Endodermal cell (in vitro differentiated cells): ENCODE measurements around the gene STK4. TPM values are rescaled to one million over a fixed set of nuclear protein-coding genes. Genes with fewer than 3 reads are reported as not detected.

Experiments
- DNase-seq: peaks from one replicate; pipeline ENCODE4 v3.0.0-alpha.2; 2017
- H3K27ac ChIP-seq: 2 replicates; pipeline ENCODE4 v1.5.1; 2013; ENCODE audit warnings: mild to moderate bottlenecking, low read depth, low read length, moderate library complexity
- H3K27me3 ChIP-seq: 2 replicates; pipeline ENCODE4 v1.6.1; 2013; ENCODE audit warnings: mild to moderate bottlenecking, low read length, moderate library complexity; ENCODE audit not compliant: insufficient read depth, control insufficient read depth, poor library complexity, severe bottlenecking
- H3K36me3 ChIP-seq: 2 replicates; pipeline ENCODE4 v1.7.0; 2013; ENCODE audit warnings: mild to moderate bottlenecking, low read length, moderate library complexity; ENCODE audit not compliant: control insufficient read depth, insufficient read depth
- H3K4me1 ChIP-seq: one replicate; pipeline ENCODE4 v1.7.0; 2013; ENCODE audit warnings: low read length; ENCODE audit not compliant: control insufficient read depth, insufficient read depth
- H3K4me3 ChIP-seq: 2 replicates; pipeline ENCODE4 v1.5.1; 2013; ENCODE audit warnings: mild to moderate bottlenecking, low read length, moderate library complexity
- H3K9ac ChIP-seq: 2 replicates; pipeline ENCODE4 v1.6.1; 2013; ENCODE audit warnings: mild to moderate bottlenecking, low read length, moderate library complexity; ENCODE audit not compliant: poor library complexity, severe bottlenecking; ENCODE audit errors: extremely low read depth
- H3K9me3 ChIP-seq: 2 replicates; pipeline ENCODE4 v1.6.1; 2013; ENCODE audit warnings: mild to moderate bottlenecking, low read length, moderate library complexity; ENCODE audit not compliant: control insufficient read depth
- H3K27ac Mint-ChIP-seq: 2 replicates; pipeline ENCODE4 v1.8.0; 2020; ENCODE audit warnings: mixed read lengths
- H3K27me3 Mint-ChIP-seq: 2 replicates; pipeline ENCODE4 v1.8.0; 2021; ENCODE audit warnings: mild to moderate bottlenecking, mixed read lengths; ENCODE audit not compliant: insufficient read depth
- H3K36me3 Mint-ChIP-seq: 2 replicates; pipeline ENCODE4 v1.8.0; 2020; ENCODE audit warnings: low read depth, mixed read lengths
- H3K4me1 Mint-ChIP-seq: 2 replicates; pipeline ENCODE4 v1.8.0; 2020; ENCODE audit warnings: mixed read lengths
- H3K4me3 Mint-ChIP-seq: 2 replicates; pipeline ENCODE4 v1.8.0; 2020; ENCODE audit warnings: mild to moderate bottlenecking, moderate library complexity, mixed read lengths
- H3K9me3 Mint-ChIP-seq: 2 replicates; pipeline ENCODE4 v1.8.0; 2020; ENCODE audit warnings: mild to moderate bottlenecking, mixed read lengths
- CTCF ChIP-seq: fragments of 200-600 bp; sonication (generic); conservative IDR thresholded peaks from 2 replicates; pipeline ENCODE4 v1.5.0; 2021; ENCODE audit warnings: antibody characterized with exemption, mild to moderate bottlenecking
- WGBS, 2 experiments: methylation state at CpG; one replicate each; pipeline versions ENCODE4 v1.1.5 to v1.1.7; 2013; ENCODE audit warnings: missing lambda C conversion rate in 2 of 2, mixed read lengths in 1 of 2; ENCODE audit not compliant: insufficient coverage in 1 of 2, insufficient read length in 1 of 2; 5-methylcytosine and 5-hydroxymethylcytosine counted together
- total RNA-seq, 2 donors: library from RNA; stranded (reverse); fragmentation: NEBNext Ultra II Directional in 1 of 2; extraction: Animal tissue kit (Norgen Biotek cat#: 25700) in 1 of 2; gene quantifications; 2 replicates in 1 of 2; 3 replicates in 1 of 2; pipeline ENCODE4 v1.2.1, GENCODE V29; 2021

Gene STK4
- total RNA-seq, 2 donors from 2014 or later, result 29.2 to 33.1 TPM

- H3K36me3 ChIP-seq, result peaks cover 3% of the 10 kb centered on the region
- peaks cover 5% of the 10 kb centered on the region for H3K9me3 ChIP-seq
- DNase-seq, result no peak
- Mint-ChIP-seq H3K9me3 (peaks cover 2% of the 10 kb centered on the region), H3K27ac (peak overlapping the region; percentile 40), H3K4me3 (no peak overlapping the region), H3K36me3 (peaks cover 22% of the 10 kb centered on the region), H3K27me3 (no peaks in the 10 kb centered on the region), H3K4me1 (peaks cover 6% of the 10 kb centered on the region)
- no peak overlapping the region for H3K4me3 ChIP-seq
- no peak for TF ChIP-seq CTCF
- H3K9ac ChIP-seq, result no peak overlapping the region
- 94% methylated on average over 1 of the region's 1 CpG; no CpG with 5 or more reads in 1 of the 2 experiments for WGBS, 2 experiments
- H3K27ac ChIP-seq, result no peak overlapping the region
- no peaks in the 10 kb centered on the region for H3K27me3 ChIP-seq
- H3K4me1 ChIP-seq, result no peaks in the 10 kb centered on the region
Measured at GRCh38 chr20:45087814-45088213, 121.5 kb downstream of the STK4 start.

DNA sequence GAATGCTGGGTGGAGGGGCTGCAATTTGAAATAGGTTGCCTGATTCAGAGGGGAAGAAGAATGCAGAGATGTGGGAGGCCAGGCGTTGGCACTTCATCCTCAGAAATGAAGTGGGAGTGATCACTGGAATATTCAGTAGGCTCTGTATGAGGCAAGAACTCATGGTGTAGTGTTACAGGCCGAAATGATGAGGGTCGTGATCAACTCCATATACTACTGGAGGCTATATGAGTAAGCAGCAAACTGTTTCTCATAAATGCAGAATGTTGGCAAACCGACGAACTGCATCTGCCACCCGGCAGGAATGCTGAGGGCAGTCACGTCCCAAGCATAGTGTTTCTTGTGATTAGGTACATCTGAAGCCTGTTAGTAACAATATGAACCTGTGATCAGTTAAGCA lies 121.9 kb downstream of the STK4 start:
- no peak for TF ChIP-seq CTCF
- Histone ChIP-seq H3K4me1 (no peaks in the 10 kb centered on the region), H3K9ac (no peak overlapping the region), H3K27ac (no peak overlapping the region), H3K9me3 (peaks cover under 1% of the 10 kb centered on the region), H3K27me3 (no peaks in the 10 kb centered on the region), H3K4me3 (no peak overlapping the region), H3K36me3 (no peaks in the 10 kb centered on the region)
- no peak for DNase-seq
- WGBS, 2 experiments, result 79 to 84% methylated on average over 7 of the region's 7 CpGs
- Mint-ChIP-seq H3K4me1 (peaks cover 6% of the 10 kb centered on the region), H3K27ac (peak overlapping the region; percentile 40), H3K9me3 (no peaks in the 10 kb centered on the region), H3K36me3 (peaks cover 17% of the 10 kb centered on the region), H3K4me3 (no peak overlapping the region), H3K27me3 (no peaks in the 10 kb centered on the region)

DNA sequence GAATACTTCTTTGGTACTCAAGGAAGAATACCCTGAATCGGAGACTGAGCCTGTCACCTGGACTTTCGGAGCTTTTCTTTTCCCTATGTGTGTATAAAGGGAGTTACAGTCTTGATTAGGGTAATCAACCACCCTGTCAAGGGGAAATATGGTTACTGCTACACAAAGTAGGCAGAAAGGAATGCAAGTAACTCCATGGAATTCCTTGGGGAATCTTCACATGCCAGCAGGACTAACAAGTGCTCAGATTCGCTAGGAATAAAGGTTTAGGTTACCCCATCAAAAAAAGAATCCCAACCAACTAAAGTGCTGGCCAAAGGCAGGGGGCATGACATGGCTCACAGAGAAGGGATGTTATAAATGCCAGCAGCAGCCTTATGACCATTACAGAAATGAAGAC lies 124.2 kb downstream of the STK4 start:
- H3K27ac ChIP-seq, result no peak overlapping the region
- no peak for DNase-seq
- no peaks in the 10 kb centered on the region for H3K27me3 Mint-ChIP-seq

More for the DNA sequence above, 124.2 kb downstream of the STK4 start:
- Mint-ChIP-seq H3K9me3 (no peaks in the 10 kb centered on the region), H3K36me3 (peaks cover 11% of the 10 kb centered on the region), H3K4me1 (peaks cover 7% of the 10 kb centered on the region), H3K27ac (no peak overlapping the region), H3K4me3 (no peak overlapping the region)
- no peak for TF ChIP-seq CTCF
- Histone ChIP-seq H3K4me1 (no peaks in the 10 kb centered on the region), H3K36me3 (no peaks in the 10 kb centered on the region), H3K9me3 (no peaks in the 10 kb centered on the region), H3K9ac (no peak overlapping the region), H3K4me3 (no peak overlapping the region), H3K27me3 (no peaks in the 10 kb centered on the region)
- 91 to 100% methylated on average over 2 to 3 of the region's 3 CpGs for WGBS, 2 experiments
